DOHH2 (cell line): ENCODE results near the gene GRIK2.

Source experiments
- H3F3A ChIP-seq: fragments of 200-600 bp; sonication (generic), shearing (Covaris generic); 2 replicates; pipeline ENCODE4 v1.6.0; 2016; ENCODE audit warnings: antibody characterized with exemption, mild to moderate bottlenecking; ENCODE audit not compliant: control insufficient read depth, insufficient read depth
- H3K27ac ChIP-seq: fragments of 200-600 bp; sonication (generic); 2 replicates; pipeline ENCODE4 v1.5.1; 2014; ENCODE audit warnings: low read depth, mild to moderate bottlenecking, low read length, moderate library complexity
- H3K27me3 ChIP-seq: fragments of 200-600 bp; sonication (generic); 2 replicates; pipeline ENCODE4 v1.6.1; 2014; ENCODE audit warnings: mild to moderate bottlenecking, low read length, mixed read lengths; ENCODE audit not compliant: control insufficient read depth
- H3K36me3 ChIP-seq: fragments of 200-600 bp; sonication (generic); 2 replicates; pipeline ENCODE4 v1.6.1; 2014; ENCODE audit warnings: mild to moderate bottlenecking, low read length, moderate library complexity, mixed read lengths; ENCODE audit not compliant: control insufficient read depth
- H3K4me1 ChIP-seq: fragments of 200-600 bp; sonication (generic); 2 replicates; pipeline ENCODE4 v1.6.1; 2014; ENCODE audit warnings: mild to moderate bottlenecking, low read length, mixed read lengths; ENCODE audit not compliant: control insufficient read depth
- H3K4me2 ChIP-seq: fragments of 200-600 bp; sonication (generic); 2 replicates; pipeline ENCODE4 v1.6.0; 2014; ENCODE audit warnings: mild to moderate bottlenecking, low read length, moderate library complexity
- H3K4me3 ChIP-seq: fragments of 200-600 bp; sonication (generic); 2 replicates; pipeline ENCODE4 v1.5.1; 2014; ENCODE audit warnings: mild to moderate bottlenecking, low read length, mixed read lengths
- H3K79me2 ChIP-seq: fragments of 200-600 bp; sonication (generic); 2 replicates; pipeline ENCODE4 v1.6.1; 2014; ENCODE audit warnings: mild to moderate bottlenecking, low read length, mixed read lengths; ENCODE audit not compliant: control insufficient read depth
- H3K9me2 ChIP-seq: fragments of 200-600 bp; sonication (generic); replicated peaks from 2 replicates; pipeline ENCODE4 v1.6.1; 2014; ENCODE audit warnings: mild to moderate bottlenecking, low read length, mixed read lengths; ENCODE audit not compliant: control insufficient read depth
- H3K9me3 ChIP-seq: fragments of 200-600 bp; sonication (generic); 2 replicates; pipeline ENCODE4 v1.6.1; 2014; ENCODE audit warnings: antibody characterized with exemption, low read length, mixed read lengths; ENCODE audit not compliant: control insufficient read depth, insufficient read depth
- H4K20me1 ChIP-seq: fragments of 200-600 bp; sonication (generic); 2 replicates; pipeline ENCODE4 v1.6.0; 2014; ENCODE audit warnings: low read depth, mild to moderate bottlenecking, antibody characterized with exemption, low read length, moderate library complexity; ENCODE audit not compliant: control insufficient read depth, insufficient read depth
- CTCF ChIP-seq: fragments of 200-600 bp; sonication (generic); IDR thresholded peaks from one replicate; pipeline ENCODE4 v1.5.1; 2014; ENCODE audit warnings: antibody characterized with exemption, mild to moderate bottlenecking, low read depth, low read length; ENCODE audit not compliant: poor library complexity, severe bottlenecking
- EZH2phosphoT487 ChIP-seq: fragments of 200-600 bp; sonication (generic); IDR thresholded peaks from 2 replicates; pipeline ENCODE4 v1.6.1; 2017; ENCODE audit warnings: borderline replicate concordance, mild to moderate bottlenecking, antibody characterized with exemption, low read length, moderate library complexity, mixed read lengths

The GRIK2 gene

GRCh38 chr6:101404775-101405174, 11.3 kb downstream of the GRIK2 start:
- Histone ChIP-seq H3K9me2 (no peaks in the 10 kb centered on the region), H3K27me3 (no peaks in the 10 kb centered on the region), H3F3A (no peaks in the 10 kb centered on the region), H3K27ac (no peak overlapping the region), H3K79me2 (no peaks in the 10 kb centered on the region), H4K20me1 (no peaks in the 10 kb centered on the region), H3K4me1 (no peaks in the 10 kb centered on the region), H3K4me2 (no peak overlapping the region), H3K4me3 (no peak overlapping the region), H3K9me3 (no peaks in the 10 kb centered on the region; the same call in 1 of the 2 replicates), H3K36me3 (no peaks in the 10 kb centered on the region)
- TF ChIP-seq CTCF: no peak
- no peak for TF ChIP-seq EZH2phosphoT487

- Histone ChIP-seq H3K27ac (no peak overlapping the region), H3K4me1 (no peaks in the 10 kb centered on the region), H3K36me3 (no peaks in the 10 kb centered on the region), H3K9me3 (no peaks in the 10 kb centered on the region), H3F3A (no peaks in the 10 kb centered on the region), H3K4me3 (no peak overlapping the region), H4K20me1 (no peaks in the 10 kb centered on the region), H3K79me2 (no peaks in the 10 kb centered on the region), H3K4me2 (no peak overlapping the region), H3K27me3 (no peaks in the 10 kb centered on the region), H3K9me2 (no peaks in the 10 kb centered on the region)
- TF ChIP-seq CTCF (no peak), EZH2phosphoT487 (no peak)
Measured at GRCh38 chr6:101413773-101414172, 20.3 kb downstream of the GRIK2 start.

GRCh38 chr6:101417900-101418299, 24.4 kb downstream of the GRIK2 start:
- H3K4me1 ChIP-seq: no peaks in the 10 kb centered on the region
- no peak overlapping the region for H3K4me3 ChIP-seq
- H3K79me2 ChIP-seq: no peaks in the 10 kb centered on the region
- H3F3A ChIP-seq: no peaks in the 10 kb centered on the region
- TF ChIP-seq EZH2phosphoT487 (no peak), CTCF (no peak)
- no peaks in the 10 kb centered on the region for H4K20me1 ChIP-seq
- no peak overlapping the region for H3K27ac ChIP-seq
- H3K27me3 ChIP-seq: no peaks in the 10 kb centered on the region
- no peaks in the 10 kb centered on the region for H3K9me2 ChIP-seq
- H3K36me3 ChIP-seq: no peaks in the 10 kb centered on the region
- H3K4me2 ChIP-seq: no peak overlapping the region
- H3K9me3 ChIP-seq: no peaks in the 10 kb centered on the region

- Histone ChIP-seq H3K27ac (no peak overlapping the region), H3K9me3 (peaks cover 3% of the 10 kb centered on the region; the same call in 1 of the 2 replicates), H3K36me3 (no peaks in the 10 kb centered on the region), H3K4me1 (no peaks in the 10 kb centered on the region), H3K4me2 (no peak overlapping the region), H3K9me2 (no peaks in the 10 kb centered on the region), H3F3A (no peaks in the 10 kb centered on the region), H3K4me3 (no peak overlapping the region), H4K20me1 (no peaks in the 10 kb centered on the region), H3K27me3 (no peaks in the 10 kb centered on the region), H3K79me2 (no peaks in the 10 kb centered on the region)
- no peak for TF ChIP-seq CTCF
- no peak for TF ChIP-seq EZH2phosphoT487
Measured at GRCh38 chr6:101422251-101422650, 28.7 kb downstream of the GRIK2 start.
